22Rv1 (cell line): Measurements from ENCODE around the gene CXorf49B.
"Not testable (repeated sequence)": the region's sequence is repeated elsewhere in the genome, so short reads cannot be mapped to it uniquely, and the experiment has no call there.

ENCODE experiments used
- CTCF ChIP-seq: fragments of 450-650 bp; IDR thresholded peaks from 2 replicates; pipeline ENCODE4 v1.5.1; 2017; ENCODE audit warnings: mild to moderate bottlenecking
- ZFX ChIP-seq: fragments of 450-650 bp; IDR thresholded peaks from 2 replicates; pipeline ENCODE4 v1.6.1; 2017; ENCODE audit warnings: antibody characterized with exemption, borderline replicate concordance

GRCh38 chrX:71782950-71783299, 19.8 kb downstream of the CXorf49B start:
- not testable (repeated sequence) for TF ChIP-seq CTCF, ZFX
